NCI-H82 treated with DMSO at 0.1 percent for 48 hours (cell line): ENCODE measurements around the gene JMJD6.
A peak's percentile ranks its signal among the peaks of the same experiment; 100 is the strongest.
"Not testable (repeated sequence)": the region's sequence is repeated elsewhere in the genome, so short reads cannot be mapped to it uniquely, and the experiment has no call there.

ENCODE experiments used
- DNase-seq: peaks from one replicate; lab custom pipeline; 2025; ENCODE audit not compliant: unreplicated experiment; lab: John Stamatoyannopoulos, UW

Gene JMJD6

DNA sequence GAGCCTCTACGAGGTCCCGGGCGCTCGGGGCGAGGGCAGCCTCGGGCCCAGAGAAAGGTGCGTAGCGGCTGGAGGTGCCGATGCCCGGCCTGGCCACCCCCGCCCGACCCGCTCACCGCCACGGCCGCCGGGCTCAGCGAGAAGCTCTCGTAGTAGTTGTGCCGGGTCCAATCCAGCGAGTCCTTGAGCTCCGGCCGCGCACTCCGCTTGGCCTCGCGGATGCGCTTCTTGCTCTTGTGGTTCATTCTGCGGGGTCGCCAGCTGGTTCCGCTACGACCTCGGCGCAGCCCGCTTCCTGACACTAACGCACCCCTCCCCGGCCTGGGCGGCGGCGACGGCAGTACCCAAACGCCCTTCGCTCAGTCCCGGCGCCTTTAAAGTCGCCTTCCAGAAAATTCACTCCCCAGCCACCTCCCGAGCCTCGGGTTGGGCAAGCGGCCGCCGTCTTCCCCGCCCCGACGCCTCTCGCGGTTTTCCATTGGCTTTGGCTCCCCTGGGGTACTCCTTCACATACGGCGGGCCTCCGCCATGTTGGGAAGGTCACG, at the start of gene JMJD6:
TSS of gene JMJD6 (minus strand) at position 376 of the 545 bp plus-strand sequence. CDS start at position 245, 131 bp downstream.
- DNase-seq = peak; percentile 95

DNA sequence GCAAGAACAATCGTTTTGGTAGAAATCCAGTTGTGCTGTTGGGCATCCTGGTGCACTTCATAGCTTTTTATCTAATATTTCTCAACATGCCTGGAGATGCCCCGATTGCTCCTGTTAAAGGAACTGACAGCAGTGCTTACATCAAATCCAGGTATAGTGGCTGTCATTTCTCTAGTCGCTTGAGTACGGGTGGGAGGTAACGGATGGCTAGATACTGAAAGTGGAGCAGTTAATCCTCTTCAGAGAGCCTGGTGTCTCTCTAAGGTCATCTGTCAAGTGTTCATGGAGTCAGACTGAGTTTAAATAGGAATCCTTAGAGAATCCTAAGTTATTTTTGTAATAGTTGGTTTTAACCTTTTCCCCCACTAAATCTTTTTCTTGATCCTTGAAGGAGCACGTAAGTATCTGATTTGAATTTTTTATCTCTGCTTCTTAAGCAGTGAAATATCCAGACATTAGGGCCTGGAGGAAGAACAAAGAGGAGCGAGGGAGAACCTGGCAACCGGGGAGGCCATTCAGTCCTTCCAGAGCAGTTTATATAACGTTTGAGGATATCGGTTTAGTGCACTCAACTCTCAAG, 48.7 kb upstream of the JMJD6 start:
- no peak for DNase-seq

DNA sequence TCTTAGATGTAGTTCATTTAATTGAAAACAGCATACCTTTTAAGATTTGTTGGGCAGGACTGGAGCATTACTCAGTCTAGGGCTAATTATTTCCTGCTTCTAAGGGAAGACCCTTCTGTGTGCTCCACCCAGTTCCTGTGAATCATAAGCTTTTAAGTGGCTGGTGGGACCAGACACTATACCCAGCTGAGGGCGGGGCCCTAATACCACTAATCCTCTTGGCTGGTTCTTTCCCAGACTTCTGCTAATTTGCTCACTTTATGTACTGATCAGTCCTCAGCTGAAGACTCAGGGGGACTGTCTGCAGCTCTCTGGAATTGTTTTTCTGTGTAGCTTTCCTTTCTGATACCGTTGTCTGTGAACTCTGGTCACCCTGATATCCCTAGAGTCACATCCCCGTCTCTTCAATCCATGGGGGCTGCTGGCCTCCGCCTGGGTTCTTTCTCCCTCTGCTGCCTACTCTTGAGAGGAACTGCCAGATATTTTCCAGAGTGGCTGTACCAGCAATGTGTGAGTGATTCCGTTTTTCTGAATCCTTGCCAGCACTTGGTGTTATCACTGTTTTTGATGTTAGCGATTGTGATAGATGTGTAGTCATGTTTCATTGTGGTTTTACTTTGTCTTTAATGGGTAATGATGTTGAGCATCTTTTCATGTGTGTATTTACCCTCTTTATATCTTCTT, 46.6 kb upstream of the JMJD6 start:
- DNase-seq = peak; percentile 93

DNA sequence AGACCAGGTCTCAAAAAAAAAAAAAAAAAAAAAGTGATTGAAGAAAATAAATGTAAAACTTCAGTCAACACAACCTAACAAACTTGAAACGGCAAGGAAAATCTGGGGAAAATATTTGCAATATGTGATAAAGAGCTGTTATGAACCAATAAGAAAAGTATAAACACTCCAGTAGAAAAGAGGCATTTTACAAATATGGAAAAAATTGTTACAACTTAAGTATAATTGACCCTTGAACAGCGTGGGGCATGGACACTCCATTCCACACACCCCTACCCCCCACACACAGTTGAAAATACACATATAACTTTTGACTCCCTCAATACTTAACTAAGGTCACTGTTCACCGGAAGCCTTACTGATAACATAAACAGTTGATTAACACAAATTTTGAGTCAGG, 32.2 kb upstream of the JMJD6 start:
- no peak for DNase-seq

DNA sequence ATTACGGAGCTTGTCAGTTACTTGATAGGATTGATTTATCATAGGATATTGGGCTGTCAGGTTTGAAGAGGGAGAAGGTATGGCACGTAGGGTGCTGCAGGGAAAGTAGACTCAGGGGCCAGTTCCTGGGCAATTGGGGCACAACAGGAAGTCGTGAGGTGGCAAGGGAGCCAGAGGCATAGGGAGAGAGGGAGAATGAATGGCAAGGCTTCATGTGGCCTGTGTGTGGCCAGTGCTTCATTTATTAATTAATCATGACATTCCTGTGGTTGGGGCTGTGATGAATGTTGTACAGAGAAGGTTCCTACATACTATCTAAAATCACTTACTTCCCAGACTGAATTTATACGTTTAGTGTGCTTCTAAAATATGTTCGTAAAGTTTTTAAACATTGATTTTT, 30.9 kb upstream of the JMJD6 start:
- DNase-seq = no peak

DNA sequence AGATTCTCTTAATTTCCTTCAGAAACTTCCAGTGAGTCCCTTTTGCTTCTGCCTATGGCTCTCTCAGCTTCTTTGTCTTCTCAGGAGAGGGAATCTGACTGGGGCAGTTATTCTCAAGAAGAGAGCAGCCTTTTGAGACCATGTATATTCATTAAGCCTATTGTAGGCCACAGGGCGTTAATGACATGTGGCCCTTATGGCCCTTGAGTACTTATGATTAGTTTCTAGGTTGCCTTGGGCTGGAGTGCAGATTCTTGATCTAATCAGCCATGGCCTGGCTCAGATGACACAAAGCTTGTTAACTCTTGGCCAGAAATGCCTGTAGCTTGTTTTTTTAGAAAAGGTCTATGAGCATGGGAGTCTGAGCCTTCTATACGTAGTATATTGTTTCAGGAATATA, 28.9 kb upstream of the JMJD6 start:
- DNase-seq = peak; percentile 89

DNA sequence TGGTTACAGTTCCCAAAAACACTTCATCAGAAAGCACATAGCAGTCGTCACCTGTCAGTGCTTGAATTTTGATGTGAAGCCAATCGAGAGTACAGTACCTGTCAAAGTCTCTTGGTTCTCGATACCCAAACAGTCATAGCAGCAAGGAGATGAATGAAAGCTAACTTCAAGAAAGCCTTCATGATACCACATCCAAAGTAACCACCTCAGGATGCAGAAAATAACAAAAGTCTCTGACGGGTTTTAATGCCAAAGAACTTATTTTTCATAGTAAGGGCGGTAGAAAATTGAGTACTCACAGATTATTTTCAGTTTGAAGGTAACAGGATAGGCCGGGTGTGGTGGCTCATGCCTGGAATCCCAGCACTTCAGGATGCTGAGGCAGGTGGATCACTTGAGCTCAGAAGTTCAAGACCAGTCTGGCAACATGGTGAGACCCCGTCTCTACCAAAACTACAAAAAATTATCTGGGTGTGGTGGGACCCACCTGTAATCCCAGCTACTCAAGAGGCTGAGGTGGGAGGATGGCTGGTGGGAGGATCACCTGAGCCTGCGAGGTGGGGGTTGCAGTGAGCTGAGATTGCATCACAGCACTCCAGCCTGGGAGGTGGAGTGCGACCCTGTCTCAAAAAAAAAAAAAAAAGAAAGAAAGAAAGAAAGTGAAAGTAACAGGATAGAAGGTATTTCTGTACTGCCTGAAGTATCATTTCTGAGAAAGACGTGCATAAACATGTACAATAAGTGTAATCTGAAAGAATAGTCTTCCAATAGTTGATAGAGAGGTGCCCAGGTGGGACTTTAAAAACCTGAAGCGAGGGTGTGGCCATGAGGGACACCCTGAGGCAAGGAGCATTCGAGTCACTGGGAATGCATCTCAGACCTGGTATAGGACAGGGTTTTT, 26.9 kb upstream of the JMJD6 start:
- no peak for DNase-seq

DNA sequence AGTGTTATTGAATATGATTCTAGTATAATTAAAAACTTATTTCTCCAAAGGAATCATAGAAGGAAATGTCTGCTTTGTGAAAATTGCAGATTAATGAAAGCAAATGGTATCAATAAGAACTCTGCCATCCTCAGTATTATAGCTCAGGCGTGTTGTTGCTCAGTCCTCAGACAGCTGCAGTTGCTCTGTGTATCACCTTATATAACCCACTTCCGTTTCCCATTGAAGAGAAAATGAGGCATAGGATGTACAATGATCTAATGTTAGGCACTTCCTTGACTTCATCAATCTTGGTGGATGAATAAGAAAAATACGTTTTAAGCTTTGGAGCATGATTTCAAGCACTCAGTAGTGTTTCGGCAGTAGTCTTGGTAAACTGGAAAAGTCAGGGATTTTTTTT, 25.6 kb upstream of the JMJD6 start:
- DNase-seq = no peak

DNA sequence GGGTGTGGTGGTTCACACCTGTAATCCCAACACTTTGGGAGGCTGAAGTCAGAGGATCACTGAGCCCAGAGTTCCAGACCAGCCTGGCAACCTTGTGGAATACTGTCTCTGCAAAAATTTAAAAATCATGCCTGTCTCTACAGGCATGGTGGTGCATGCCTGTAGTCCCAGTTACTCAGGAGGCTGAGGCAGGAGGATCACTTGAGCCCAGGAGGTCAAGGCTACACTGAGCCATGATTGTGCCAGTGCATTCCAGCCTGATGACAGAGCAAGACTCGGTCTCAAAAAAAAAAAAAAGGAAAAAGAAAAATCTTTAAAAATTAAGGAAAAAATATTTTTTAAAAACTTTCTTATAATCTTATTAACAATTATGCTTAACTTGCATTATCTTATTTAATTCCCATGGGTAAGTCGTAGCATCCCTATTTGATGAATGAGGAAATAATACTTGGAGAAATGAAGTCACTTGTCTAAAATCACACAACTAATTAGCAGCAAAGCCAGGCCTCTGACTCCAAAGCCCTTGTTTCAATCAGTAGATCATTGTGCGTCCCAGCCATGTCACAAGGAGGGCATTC, 25.1 kb upstream of the JMJD6 start:
- no peak for DNase-seq

DNA sequence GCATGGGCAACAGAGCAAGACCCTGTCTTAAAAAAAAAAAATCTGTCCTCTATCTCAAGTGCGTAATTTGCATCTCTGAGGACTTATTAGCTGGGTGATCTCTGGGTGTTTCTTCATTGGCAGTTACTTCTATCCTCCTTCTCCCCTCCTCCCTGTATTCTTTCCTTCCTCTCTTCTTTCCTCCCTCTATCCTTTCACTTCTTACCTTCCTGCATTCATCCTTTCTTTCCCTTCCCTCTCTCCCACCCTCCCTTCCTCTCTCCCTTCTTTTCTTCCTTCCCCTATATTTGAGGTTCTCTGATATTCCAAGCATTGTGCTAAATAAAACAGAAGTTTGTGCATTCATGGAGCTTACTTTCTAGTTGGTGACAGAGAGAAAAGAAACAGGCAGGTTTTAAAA, 22.3 kb upstream of the JMJD6 start:
- no peak for DNase-seq

DNA sequence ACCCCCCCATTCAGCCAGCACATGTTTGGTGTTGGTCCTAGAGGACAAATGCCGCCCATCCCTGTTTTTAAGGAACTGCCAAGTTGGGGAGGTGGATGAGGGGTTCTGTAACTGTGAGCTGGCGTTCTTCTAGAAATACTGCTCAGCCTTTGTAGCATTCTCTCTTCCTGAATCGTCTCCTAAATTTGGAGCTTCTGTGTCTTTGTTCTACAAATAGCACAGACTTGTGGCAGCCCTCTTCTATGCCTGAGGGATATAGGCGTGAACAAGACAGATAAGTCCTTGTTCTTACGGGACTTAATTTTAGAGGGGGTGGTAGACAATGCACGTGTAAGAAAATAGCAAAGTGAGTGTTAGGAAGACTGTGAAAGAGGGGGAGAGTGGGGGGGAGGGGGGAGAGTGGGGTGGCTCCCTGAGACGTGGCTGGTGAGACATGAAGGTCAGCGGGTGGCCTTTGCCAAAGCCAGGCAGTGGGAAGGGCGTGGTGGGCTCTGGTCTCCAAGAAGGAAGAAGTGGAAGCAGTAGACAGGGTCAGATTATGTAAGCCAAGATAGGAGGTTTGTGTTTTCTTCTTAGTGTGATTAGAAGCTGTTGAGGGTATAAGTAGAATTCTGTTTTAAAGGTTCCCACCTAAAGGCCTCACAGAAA, 21.4 kb upstream of the JMJD6 start:
- DNase-seq = no peak

DNA sequence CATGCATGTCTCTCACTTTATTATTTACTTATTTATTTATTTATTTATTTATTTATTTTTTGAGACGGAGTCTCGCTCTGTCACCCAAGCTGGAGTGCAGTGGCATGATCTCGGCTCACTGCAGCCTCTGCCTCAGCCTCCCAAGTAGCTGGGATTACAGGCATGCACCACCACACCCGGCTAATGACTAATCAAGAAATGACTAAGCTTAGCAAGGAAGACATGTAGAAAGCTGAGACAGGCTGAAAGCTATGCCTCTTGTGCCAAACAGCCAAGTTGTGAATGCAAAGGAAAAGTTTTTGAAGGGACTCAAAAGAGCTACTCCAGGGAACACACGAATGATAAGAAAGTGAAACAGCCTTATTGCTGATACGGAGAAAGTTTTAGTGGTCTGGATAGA, 19.4 kb upstream of the JMJD6 start:
- DNase-seq = not testable (repeated sequence)

DNA sequence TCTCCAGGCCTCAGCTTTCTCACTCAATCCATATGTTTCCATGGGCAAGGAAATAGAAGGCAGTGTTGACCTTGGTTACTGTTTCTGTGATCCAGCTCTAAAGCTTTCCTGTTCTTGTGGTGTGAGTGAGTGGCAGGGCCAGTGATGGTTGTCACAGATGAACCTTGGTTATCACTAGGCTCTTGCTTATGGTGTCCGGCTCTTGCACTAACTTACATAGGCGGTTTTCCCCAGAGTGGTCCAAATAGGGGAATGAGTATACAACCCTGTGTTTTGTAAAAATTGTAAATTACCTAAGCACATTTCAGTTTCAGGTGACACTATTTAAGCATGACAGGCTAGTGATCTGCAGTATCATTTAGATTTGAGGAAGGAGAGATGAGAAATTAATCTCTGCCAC, 18.3 kb upstream of the JMJD6 start:
- no peak for DNase-seq

DNA sequence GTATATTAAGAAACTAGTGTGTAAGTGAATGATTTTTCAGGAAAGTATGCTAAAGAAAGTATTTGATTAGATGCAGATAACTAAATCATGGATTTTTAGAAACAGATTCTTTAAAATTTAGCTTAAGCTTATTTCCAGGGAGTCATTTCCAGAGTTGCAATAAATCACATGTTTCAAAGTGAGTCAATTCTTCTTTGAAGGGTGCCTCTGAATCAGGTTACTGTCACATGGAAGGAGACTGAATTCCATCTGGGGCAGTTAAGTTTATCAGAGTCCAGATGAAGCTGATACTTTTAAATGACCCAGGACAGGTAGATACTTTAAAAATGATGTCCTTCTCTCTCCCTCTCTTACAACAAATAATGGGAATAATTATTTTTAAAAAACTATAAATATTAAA, 16.6 kb upstream of the JMJD6 start:
- DNase-seq = no peak

DNA sequence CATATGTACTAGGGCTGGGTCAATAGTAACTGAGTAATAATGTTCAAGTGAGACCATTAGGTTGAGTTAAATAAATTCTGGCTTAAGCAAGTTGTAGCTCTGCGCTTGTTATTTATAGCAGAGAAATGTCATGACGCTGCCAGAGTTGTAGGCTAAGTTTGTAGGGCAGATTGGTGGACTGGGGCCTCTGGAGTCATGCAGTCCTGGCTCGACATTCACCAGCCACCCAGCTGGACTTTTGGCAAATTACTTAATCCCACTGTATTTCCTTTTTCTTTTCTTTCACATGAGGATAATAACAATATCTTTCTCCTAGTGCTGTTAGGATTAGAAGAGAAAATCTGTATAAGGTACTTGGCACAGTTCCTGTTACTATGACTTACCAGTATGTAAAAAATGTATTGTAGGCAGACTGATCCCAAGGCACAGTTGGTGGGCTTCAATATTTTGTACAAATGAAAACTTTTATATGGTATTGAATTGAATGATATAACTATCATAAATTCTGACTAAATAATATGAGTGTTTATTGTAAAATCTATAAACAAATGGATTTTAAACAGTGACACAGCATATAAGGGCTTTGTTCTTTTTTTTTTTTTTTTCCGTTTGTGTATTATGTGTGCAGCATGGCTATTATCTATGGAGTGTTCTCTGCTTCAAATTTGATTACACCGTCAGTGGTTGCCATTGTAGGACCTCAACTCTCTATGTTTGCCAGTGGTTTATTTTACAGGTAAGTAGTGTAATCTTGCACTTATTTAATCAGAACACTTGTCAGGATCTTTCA, 14.1 kb upstream of the JMJD6 start:
- no peak for DNase-seq

DNA sequence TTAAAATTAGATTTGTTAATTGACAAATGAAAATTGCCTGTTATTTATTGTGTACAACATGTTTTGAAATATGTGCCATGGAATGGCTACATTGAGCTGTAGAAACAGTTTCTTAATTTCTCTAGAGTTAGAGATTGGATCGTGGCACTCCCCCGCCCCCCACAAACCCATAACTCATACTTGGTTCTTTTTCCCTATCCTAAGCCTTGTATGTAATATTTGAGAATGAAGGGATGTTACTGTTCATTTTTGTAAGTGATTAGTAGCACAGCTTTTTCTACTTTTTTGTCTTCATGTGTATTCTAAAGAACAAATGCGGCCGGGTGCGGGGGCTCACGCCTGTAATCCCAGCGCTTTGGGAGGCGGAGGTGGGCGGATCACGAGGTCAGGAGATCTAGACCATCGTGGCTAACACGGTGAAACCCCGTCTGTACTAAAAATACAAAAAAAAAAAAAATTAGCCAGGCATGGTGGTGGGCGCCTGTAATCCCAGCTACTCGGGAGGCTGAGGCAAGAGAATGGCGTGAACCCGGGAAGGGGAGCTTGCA, 13.2 kb upstream of the JMJD6 start:
- not testable (repeated sequence) for DNase-seq

DNA sequence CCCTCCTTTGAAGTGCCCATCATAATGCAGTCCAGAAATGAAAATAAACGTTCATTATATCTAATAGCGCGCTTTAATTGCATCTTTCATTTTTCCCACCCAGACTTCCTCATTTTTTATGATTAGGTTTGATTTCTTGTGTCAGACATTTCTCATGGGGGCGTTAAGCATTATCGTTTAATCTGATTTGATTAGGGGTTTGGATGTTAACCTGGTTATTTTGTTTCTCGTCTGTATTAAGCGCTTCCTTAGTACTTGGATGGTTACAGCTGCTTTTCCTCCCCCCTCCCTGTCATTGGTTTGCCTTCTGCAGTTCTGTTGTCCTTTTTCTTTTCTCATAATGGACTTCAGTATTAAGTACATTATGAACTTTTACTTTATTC, 12.1 kb upstream of the JMJD6 start:
- no peak for DNase-seq

DNA sequence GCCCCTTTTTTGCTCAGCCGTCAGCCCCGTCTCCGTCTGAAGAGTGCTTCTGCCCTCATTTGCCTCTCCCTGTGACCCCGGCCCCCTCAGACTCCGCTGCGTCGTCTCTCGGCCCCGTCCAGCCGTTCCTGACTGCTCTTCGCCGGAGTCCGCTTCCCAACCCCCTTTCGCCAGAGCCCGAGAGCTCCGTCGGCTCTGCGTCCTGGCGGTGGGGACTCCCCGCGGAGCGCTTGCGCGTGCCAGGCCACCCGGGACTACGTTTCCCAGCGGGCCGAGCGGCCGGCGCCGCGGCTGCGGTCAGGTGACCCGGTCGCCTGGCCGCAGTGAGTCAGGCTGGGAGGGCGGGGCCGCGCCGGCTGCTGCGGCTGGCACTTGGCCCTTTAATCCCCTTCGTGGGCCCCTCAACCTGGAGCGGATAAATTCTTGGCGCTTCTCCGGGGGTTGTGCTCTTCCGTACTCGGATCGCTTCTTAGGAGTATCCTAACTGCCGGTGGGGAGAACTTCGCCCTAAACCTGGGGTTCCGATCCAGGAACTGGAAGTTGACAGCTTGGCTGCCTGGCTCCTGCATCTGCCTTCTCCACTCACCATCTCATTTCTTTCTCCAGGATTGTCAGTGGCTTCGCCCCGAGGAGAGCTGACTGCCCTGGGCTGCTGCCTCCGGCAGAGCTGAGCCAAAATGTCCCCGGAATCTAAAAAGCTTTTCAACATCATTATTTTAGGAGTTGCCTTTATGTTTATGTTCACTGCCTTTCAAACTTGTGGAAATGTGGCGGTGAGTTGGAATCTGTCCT, 11.5 kb upstream of the JMJD6 start, which contains the start of gene MFSD11:
TSS of gene MFSD11 (plus strand) at position 444 of the 792 bp plus-strand sequence. CDS start at position 678, 234 bp downstream.
- DNase-seq = peak; percentile 87
